Activated CD4-positive, alpha-beta T cell treated with anti-CD3 and anti-CD28 coated beads, Interleukin-2, amount 10 ng/mL, durations not matched to agents 24 days and 14 days (primary cell): ENCODE measurements around the gene IGF2R. TPM values are rescaled to one million over a fixed set of nuclear protein-coding genes. Genes with fewer than 3 reads are reported as not detected.
A peak's percentile ranks its signal among the peaks of the same experiment; 100 is the strongest.

ENCODE experiments used
- DNase-seq: peaks from one replicate; pipeline ENCODE4 v3.0.0; 2022
- H3K27ac Mint-ChIP-seq: one replicate; pipeline ENCODE4 v1.8.0; 2022; ENCODE audit warnings: mild to moderate bottlenecking, mixed read lengths
- H3K27me3 Mint-ChIP-seq: one replicate; pipeline ENCODE4 v1.8.0; 2022; ENCODE audit warnings: mixed read lengths
- H3K36me3 Mint-ChIP-seq: one replicate; pipeline ENCODE4 v1.8.0; 2022; ENCODE audit warnings: low read depth, mild to moderate bottlenecking, mixed read lengths
- H3K4me1 Mint-ChIP-seq: one replicate; pipeline ENCODE4 v1.8.0; 2021; ENCODE audit warnings: mixed read lengths
- H3K4me3 Mint-ChIP-seq: one replicate; pipeline ENCODE4 v1.8.0; 2022; ENCODE audit warnings: mild to moderate bottlenecking, moderate library complexity, mixed read lengths
- H3K9me3 Mint-ChIP-seq: one replicate; pipeline ENCODE4 v1.8.0; 2021; ENCODE audit warnings: mixed read lengths
- intact Hi-C: fragments of 100-400 bp; cut with micrococcal nuclease; formaldehyde crosslinking; loops from one replicate; pipeline ENCODE4 v1.15.1; 2023
- total RNA-seq: library from RNA; stranded (reverse); gene quantifications from 2 replicates; pipeline ENCODE4 v1.2.3, GENCODE V29; 2022

Gene IGF2R
- total RNA-seq, 1 donor from 2014 or later = 77.9 TPM

DNA sequence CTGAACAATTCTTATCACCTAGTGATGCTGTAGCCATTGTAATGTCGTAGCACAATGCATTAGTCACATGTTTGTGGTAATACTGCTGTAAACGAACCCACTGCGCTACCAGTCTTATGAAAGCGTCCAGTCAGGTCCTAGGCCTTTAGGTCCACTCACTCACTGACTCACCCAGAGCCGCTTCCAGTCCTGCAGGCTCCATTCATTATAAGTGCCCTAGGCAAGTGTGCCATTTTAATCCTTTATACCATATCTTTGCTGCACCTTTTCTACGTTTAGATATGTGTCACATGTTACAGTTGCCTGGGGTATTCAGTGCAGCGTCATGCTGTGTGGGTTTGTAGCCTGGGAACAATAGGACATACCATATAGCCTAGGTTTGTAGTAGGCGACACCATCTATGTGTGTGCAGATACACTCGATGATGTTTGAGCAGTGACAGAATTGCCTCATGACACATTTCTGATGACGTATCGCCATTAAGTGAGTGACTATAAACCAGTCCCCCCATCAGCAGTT lies 15.4 kb downstream of the IGF2R start:
- no peaks in the 10 kb centered on the region for H3K27me3 Mint-ChIP-seq
- no peak for DNase-seq
- intact Hi-C loops = no loop called here
- H3K9me3 Mint-ChIP-seq = no peaks in the 10 kb centered on the region
- H3K27ac Mint-ChIP-seq = no peak overlapping the region
- H3K36me3 Mint-ChIP-seq = peaks cover 9% of the 10 kb centered on the region
- peaks cover 64% of the 10 kb centered on the region for H3K4me1 Mint-ChIP-seq
- no peak overlapping the region for H3K4me3 Mint-ChIP-seq

DNA sequence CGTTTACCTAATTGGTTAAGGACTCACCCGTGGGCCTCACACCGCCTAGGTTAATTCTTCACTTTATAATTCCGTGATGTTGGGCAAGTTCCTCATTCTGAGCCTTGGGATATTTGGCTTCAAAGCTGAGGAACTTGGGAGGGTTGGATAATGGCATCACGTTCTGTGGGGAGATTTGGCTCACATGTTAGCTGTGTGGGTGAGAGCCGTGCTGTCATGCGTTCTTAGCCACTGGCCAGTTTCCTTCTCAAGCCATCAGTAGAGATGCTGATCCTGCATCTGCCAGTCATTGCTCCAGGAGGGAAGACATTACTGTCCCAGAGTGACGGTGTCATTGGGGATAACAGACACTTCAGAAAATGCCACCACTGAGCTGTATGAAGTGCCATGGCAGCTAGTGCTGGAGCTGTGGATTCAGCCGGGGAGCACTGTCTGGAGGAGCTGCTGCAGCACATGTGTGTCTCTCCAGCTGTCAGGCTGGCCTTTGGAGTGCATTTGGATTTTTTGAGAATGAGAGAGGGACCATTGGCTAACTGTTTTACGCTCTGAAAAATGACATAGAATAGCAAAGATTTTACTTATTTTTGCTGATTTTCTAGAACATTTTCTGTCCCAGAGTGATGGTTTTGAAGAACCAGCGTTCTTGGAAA lies 16.5 kb downstream of the IGF2R start:
- Mint-ChIP-seq H3K27me3 (no peaks in the 10 kb centered on the region), H3K9me3 (no peaks in the 10 kb centered on the region), H3K4me1 (peaks cover 68% of the 10 kb centered on the region), H3K4me3 (no peak overlapping the region), H3K36me3 (peaks cover 8% of the 10 kb centered on the region), H3K27ac (no peak overlapping the region)
- intact Hi-C loops = no loop called here
- DNase-seq = no peak

DNA sequence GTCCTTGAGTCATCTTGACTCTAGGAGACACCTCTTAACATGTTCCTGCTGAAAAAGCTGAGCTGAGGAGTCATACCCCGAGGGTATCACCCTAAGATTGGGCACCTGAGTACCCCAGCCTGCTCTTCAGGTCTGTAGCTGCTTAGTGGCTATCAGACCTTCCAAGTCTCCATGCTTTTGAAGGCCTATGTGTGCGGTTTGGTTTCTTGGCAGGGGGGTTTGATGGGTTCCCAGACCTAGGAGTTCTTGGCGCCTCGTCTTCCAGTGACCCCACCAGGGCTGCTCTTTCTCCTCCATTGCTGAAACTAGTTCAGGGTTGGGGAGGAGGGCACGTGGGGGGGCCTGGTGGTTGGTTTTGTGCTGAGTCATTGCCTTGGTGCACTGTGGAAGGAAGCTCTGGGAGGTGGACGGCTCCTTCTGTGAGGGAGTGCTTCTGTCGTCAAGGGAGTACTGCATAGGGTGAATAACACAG lies 20.1 kb downstream of the IGF2R start:
- intact Hi-C loops = loop anchor here (1.0 kb wide), 1 partner anchor 8 kb away; no protein-coding TSS in a partner anchor
- Mint-ChIP-seq H3K27me3 (no peaks in the 10 kb centered on the region), H3K9me3 (peaks cover 4% of the 10 kb centered on the region), H3K27ac (peak overlapping the region; percentile 56), H3K4me1 (peaks cover 52% of the 10 kb centered on the region), H3K36me3 (peaks cover 28% of the 10 kb centered on the region), H3K4me3 (no peak overlapping the region)
- peak; percentile 59 for DNase-seq

DNA sequence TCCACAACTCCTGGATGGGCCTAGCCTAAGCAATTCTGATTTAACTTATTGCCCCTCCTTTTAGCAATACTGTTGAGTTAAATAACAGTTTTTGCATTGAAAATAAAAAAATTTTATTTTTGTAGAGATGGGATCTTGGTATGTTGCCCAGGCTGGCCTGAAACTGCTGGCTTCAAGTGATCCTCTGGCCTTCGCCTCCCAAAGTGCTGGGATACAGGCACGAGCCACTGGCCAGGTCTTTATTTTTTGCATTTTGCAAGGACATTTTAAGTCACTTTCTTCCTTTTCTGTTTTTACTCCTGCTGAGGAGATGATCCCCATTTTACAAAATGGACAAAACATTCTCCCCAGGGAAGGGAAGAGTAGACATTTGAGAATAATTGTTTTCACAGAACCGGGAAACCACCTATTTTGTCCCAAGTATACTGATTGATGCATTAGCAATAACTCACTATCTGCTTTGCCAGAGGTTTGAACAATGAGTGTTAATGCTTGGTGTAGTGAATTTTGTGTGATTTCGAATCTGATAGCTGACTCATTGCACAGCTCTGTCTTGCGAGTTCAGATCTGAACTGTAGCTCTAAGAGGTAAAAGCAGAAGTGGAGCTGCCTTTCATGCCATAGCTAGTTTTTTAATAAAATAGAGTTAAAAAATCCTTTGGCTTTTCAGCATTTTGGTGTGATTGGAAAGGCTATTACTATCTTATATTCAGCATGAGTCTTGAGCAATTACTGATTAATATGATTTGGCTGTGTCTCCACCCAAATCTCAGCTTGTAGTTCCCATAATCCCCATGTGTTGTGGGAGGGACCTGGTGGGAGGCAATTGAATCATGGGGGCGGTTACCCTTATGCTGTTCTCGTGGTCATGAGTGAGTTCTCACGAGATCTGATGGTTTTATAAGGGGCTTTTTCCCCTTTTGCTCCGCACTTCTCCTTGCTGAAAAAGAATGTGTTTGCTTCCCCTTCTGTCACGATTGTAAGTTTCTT lies 20.9 kb downstream of the IGF2R start:
- H3K36me3 Mint-ChIP-seq = peaks cover 36% of the 10 kb centered on the region
- H3K27ac Mint-ChIP-seq = peak overlapping the region; percentile 65
- H3K9me3 Mint-ChIP-seq = peaks cover 8% of the 10 kb centered on the region
- H3K4me1 Mint-ChIP-seq = peaks cover 54% of the 10 kb centered on the region
- H3K4me3 Mint-ChIP-seq = peak overlapping the region; percentile 19
- intact Hi-C loops = loop anchor here (1.0 kb wide), 1 partner anchor 8 kb away; no protein-coding TSS in a partner anchor
- no peak for DNase-seq
- H3K27me3 Mint-ChIP-seq = no peaks in the 10 kb centered on the region

GRCh38 chr6:159992366-159992765 lies 23.5 kb downstream of the IGF2R start:
- Mint-ChIP-seq H3K27me3 (no peaks in the 10 kb centered on the region), H3K9me3 (peaks cover 11% of the 10 kb centered on the region), H3K36me3 (peaks cover 49% of the 10 kb centered on the region), H3K4me3 (no peak overlapping the region), H3K4me1 (peaks cover 49% of the 10 kb centered on the region), H3K27ac (no peak overlapping the region)
- no peak for DNase-seq
- intact Hi-C loops = no loop called here

DNA sequence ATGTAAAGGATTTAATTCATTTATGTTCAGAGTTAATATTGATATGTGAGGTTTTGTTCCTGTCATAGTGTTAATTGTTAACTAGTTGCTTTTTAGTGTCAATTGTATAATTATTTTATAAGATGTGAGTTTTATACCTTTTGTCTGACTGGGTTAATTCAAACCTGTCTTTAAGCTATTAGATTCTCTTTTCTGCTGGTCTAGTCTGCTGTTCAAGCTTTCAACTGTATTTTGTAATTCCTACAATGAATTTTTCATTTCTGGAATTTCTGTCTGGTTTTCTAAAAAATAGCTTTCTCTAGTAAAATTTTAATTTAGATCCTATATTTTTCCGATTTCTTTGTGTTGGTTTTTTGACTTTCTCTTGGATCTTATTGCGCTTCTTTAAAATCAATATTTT lies 26.5 kb downstream of the IGF2R start:
- H3K27ac Mint-ChIP-seq = no peak overlapping the region
- H3K36me3 Mint-ChIP-seq = peaks cover 76% of the 10 kb centered on the region
- intact Hi-C loops = no loop called here
- no peak overlapping the region for H3K4me3 Mint-ChIP-seq
- H3K9me3 Mint-ChIP-seq = peaks cover 14% of the 10 kb centered on the region
- H3K4me1 Mint-ChIP-seq = peaks cover 56% of the 10 kb centered on the region
- no peaks in the 10 kb centered on the region for H3K27me3 Mint-ChIP-seq
- DNase-seq = no peak

- Mint-ChIP-seq H3K27me3 (no peaks in the 10 kb centered on the region), H3K9me3 (peaks cover 15% of the 10 kb centered on the region), H3K27ac (peak overlapping the region; percentile 27), H3K4me3 (no peak overlapping the region), H3K4me1 (peaks cover 57% of the 10 kb centered on the region), H3K36me3 (peaks cover 78% of the 10 kb centered on the region)
- intact Hi-C loops = no loop called here
- no peak for DNase-seq
These were observed 27.3 kb downstream of the IGF2R start for GRCh38 chr6:159996087-159996622.

DNA sequence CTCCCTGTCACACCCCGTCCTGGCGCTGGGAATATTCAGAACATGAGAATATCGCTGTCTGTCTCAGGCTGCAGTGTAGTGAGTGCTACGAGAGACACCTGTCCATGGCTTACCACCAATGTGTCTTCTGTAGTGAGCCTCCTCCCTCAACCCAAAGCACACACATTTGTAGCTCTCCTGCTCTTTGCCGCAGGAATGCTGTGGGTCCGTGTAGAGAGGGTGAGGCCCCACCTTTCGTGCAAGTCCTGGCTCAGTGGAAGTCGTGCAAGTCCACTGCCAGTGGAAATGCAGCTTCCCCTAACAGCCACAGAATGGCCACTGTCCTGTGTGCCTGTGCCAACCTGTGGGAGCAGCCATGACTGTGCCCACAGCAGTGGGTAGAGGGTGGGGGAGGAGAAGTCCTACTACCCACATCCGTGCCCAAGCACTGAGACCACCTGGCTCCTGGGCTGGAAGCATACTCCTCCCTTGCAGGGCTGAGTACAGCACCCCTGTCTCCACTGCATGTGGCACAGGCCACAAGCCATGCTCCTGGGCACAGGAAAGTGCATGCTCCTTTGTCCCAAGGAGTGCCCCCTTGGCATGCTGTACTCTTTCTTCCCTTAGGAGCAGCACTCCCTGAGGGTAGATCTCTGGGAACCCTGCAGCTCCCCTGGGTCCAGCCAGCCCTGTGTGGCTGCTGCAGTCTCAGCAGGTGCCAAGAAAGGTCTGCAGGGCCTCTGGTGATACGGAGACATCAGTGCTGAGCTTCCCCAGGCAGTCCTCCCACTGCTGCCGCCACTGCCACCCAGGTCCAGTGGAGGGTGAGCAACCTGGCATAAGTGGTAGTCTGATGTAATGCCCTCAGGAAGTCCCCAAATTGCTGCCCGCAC lies 28.0 kb downstream of the IGF2R start:
- H3K27ac Mint-ChIP-seq = no peak overlapping the region

DNA sequence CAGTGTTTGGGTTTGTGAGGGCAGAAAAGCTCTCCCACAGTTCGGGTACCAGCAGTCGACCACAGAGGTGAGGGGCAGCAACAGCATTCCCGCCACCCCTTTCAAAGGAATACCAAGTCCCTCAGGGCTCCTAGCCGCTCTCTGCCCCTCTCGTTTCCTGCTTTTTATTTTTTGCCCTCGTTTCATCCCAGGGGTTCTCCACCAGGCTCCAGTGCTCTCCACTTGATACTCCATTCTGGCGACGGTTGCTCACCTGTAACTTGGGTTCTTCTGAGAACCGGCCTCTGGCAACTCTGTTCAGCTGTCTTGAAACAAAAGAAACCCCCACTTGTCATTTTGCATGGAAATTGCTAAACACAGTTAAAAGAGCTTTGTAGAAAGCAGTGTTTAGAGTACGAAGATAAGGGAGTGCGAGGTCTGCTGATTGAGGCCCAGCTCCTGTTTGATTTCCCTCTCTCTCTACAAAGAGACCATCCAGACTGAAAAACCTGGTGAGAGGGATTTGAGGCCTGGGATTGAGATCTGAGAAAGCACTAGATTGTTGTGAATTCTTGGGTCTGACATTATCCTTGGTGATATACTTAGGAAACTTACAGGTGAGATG lies 28.7 kb downstream of the IGF2R start:
- Mint-ChIP-seq H3K27me3 (no peaks in the 10 kb centered on the region), H3K4me1 (peaks cover 55% of the 10 kb centered on the region), H3K4me3 (no peak overlapping the region), H3K27ac (peak overlapping the region; percentile 29), H3K9me3 (peaks cover 15% of the 10 kb centered on the region), H3K36me3 (peaks cover 70% of the 10 kb centered on the region)
- intact Hi-C loops = loop anchor here (1.0 to 2.0 kb wide), 2 partner anchors 17 to 18 kb away; no protein-coding TSS in a partner anchor
- no peak for DNase-seq

More for the DNA sequence above, 28.0 kb downstream of the IGF2R start:
- H3K4me3 Mint-ChIP-seq = no peak overlapping the region
- H3K4me1 Mint-ChIP-seq = peaks cover 55% of the 10 kb centered on the region
- peaks cover 72% of the 10 kb centered on the region for H3K36me3 Mint-ChIP-seq
- intact Hi-C loops = no loop called here
- H3K9me3 Mint-ChIP-seq = peaks cover 15% of the 10 kb centered on the region
- no peak for DNase-seq
- no peaks in the 10 kb centered on the region for H3K27me3 Mint-ChIP-seq

DNA sequence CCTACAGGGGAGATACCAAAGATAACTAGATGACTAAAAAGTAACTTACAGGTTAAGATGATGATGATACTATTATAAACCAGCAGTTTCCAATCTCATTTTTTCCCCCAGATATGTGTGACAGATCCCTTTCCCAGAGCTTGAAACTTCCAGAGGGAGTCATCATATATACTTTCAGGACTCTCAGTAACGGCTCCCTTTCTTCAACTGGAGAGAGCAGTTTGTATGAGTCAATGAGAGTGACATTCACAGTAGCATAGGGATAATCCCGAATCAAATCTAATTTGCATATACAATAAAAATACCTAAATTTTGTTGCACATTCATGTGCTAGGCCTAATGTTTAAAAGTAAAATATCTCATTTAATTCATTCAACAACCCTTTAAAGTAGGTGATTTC lies 29.7 kb downstream of the IGF2R start:
- H3K27me3 Mint-ChIP-seq = no peaks in the 10 kb centered on the region
- H3K4me3 Mint-ChIP-seq = no peak overlapping the region
- intact Hi-C loops = loop anchor here (1.0 to 2.0 kb wide), 2 partner anchors 16 to 19 kb away; no protein-coding TSS in a partner anchor
- peaks cover 63% of the 10 kb centered on the region for H3K36me3 Mint-ChIP-seq
- no peak for DNase-seq
- H3K9me3 Mint-ChIP-seq = peaks cover 11% of the 10 kb centered on the region
- H3K27ac Mint-ChIP-seq = peak overlapping the region; percentile 85
- peaks cover 49% of the 10 kb centered on the region for H3K4me1 Mint-ChIP-seq

DNA sequence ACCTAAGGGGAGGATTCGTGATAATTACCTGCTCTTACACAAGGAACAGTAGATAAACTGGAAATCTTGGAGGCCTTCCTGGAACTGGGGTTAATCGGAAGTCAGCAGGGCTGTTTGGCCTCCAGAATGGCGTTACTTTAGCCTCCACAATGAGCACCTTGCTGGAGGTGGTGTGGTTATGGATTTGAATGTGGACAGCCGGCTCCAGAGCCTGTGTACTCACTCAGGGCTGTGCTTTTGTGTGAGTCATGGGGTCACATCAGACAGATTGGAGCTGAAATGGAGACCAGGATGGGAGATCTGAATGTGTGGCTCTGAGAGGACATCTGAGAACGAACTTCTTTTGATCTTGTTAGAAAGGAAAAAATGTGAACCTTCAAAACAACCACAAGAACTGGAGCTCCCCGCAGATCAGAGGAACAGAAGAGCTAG lies 30.4 kb downstream of the IGF2R start:
- H3K4me1 Mint-ChIP-seq = peaks cover 49% of the 10 kb centered on the region
- H3K27ac Mint-ChIP-seq = peak overlapping the region; percentile 85
- peaks cover 9% of the 10 kb centered on the region for H3K9me3 Mint-ChIP-seq
- DNase-seq = peak; percentile 58
- peaks cover 64% of the 10 kb centered on the region for H3K36me3 Mint-ChIP-seq
- no peaks in the 10 kb centered on the region for H3K27me3 Mint-ChIP-seq
- intact Hi-C loops = loop anchor here (2.0 kb wide), 1 partner anchor 16 kb away; no protein-coding TSS in a partner anchor
- peak overlapping the region; percentile 21 for H3K4me3 Mint-ChIP-seq

DNA sequence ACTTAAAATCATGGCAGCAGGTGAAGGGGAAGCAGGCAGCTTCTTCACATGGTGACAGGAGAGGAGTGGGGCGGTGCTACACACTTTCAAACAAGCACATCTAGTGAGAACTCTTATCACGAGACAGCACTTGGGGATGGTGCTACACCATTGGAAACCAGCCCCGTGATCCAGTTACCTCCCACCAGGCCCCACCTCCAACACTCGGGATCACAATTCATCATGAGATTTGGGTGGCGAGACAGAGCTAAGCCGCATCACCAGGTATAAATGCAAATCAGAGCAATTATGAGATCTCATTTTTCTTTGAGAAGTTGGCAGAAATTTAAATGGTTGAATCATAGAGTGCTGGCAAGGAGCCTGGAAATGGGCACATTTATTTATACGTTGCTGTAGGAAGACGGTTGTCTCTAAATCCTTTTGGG lies 31.4 kb downstream of the IGF2R start:
- Mint-ChIP-seq H3K36me3 (peaks cover 60% of the 10 kb centered on the region), H3K9me3 (peaks cover 3% of the 10 kb centered on the region), H3K27ac (no peak overlapping the region), H3K4me3 (no peak overlapping the region), H3K27me3 (no peaks in the 10 kb centered on the region), H3K4me1 (peaks cover 45% of the 10 kb centered on the region)
- no peak for DNase-seq
- intact Hi-C loops = no loop called here
